GM12865 (cell line): Measurements from ENCODE around the gene RNF2.

ENCODE experiments used
- DNase-seq: peaks from one replicate; pipeline ENCODE4 v3.0.0; 2010; ENCODE audit warnings: low read depth
- H3K4me3 ChIP-seq: 2 replicates; pipeline ENCODE4 v1.5.1; 2011; ENCODE audit warnings: mild to moderate bottlenecking, low read depth, low read length, control low read depth
- TF ChIP-seq, protein P1 (sequence below): IDR thresholded peaks from 2 replicates; pipeline ENCODE4 v1.5.1; 2011; ENCODE audit warnings: low read length, control low read depth, low read depth, inconsistent platforms; ENCODE audit not compliant: insufficient read depth; ENCODE audit errors: missing control alignments

The RNF2 gene

DNA sequence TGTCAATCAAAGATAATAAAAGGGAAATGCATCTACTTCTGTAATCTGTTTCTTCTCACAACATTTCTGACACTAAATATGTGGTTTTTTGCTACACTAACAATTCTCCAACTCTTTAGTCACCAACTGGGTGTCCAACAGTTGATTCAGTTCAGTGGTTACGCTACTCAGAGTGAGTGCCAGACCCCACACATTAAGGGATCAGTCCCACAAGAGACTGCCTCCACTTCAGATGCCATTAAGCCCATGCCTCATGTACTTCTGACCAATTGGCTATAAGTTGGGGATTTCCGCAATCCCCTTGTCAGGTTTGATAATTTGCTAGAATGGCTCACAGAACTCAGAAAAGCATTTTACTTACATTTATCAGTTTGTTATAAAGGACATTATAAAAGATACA, 28.4 kb downstream of the RNF2 start:
- DNase-seq: no peak
- no peak overlapping the region for H3K4me3 ChIP-seq
- TF ChIP-seq, protein P1, sequence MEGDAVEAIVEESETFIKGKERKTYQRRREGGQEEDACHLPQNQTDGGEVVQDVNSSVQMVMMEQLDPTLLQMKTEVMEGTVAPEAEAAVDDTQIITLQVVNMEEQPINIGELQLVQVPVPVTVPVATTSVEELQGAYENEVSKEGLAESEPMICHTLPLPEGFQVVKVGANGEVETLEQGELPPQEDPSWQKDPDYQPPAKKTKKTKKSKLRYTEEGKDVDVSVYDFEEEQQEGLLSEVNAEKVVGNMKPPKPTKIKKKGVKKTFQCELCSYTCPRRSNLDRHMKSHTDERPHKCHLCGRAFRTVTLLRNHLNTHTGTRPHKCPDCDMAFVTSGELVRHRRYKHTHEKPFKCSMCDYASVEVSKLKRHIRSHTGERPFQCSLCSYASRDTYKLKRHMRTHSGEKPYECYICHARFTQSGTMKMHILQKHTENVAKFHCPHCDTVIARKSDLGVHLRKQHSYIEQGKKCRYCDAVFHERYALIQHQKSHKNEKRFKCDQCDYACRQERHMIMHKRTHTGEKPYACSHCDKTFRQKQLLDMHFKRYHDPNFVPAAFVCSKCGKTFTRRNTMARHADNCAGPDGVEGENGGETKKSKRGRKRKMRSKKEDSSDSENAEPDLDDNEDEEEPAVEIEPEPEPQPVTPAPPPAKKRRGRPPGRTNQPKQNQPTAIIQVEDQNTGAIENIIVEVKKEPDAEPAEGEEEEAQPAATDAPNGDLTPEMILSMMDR: no peak

DNA sequence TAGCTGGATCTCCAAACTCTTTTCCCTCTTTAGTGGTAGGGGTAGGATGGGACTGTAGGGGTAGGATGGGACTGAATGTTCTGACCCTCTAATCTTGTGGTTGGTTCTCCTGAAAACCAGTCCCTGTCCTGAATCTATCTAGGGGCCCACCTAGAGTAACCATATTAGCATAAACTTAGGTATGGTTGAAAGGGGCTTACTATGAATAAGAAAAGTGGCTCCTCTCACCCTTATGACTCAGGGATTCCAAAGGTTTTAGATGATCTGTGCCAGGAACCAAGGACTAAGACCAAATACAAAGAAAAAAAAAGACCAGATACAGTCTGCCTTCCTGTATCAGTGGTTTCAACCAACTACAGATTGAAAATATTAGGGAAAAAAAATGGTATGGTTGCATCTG, 28.9 kb downstream of the RNF2 start:
- no peak for DNase-seq
- TF ChIP-seq, protein P1: no peak
- H3K4me3 ChIP-seq: no peak overlapping the region

DNA sequence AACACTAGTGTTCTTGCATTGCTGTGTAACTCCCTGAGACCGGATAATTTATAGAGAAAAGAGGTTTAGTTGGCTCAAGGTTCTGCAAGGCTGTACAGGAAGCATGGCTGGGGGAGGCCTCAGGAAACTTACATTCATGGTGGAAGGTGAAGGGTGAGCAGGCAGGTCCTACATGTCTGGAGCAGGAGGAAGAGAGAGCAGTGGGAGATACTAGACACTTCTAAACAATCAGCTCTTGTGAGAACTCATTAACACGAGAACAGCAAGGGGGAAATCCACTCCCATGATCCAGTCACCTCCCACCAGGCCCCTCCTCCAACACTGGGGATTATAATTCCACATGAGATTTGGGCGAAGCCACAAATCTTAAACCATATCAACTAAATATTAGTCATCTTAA, 30.1 kb downstream of the RNF2 start:
- DNase-seq: no peak
- H3K4me3 ChIP-seq: no peak overlapping the region
- TF ChIP-seq, protein P1: no peak

DNA sequence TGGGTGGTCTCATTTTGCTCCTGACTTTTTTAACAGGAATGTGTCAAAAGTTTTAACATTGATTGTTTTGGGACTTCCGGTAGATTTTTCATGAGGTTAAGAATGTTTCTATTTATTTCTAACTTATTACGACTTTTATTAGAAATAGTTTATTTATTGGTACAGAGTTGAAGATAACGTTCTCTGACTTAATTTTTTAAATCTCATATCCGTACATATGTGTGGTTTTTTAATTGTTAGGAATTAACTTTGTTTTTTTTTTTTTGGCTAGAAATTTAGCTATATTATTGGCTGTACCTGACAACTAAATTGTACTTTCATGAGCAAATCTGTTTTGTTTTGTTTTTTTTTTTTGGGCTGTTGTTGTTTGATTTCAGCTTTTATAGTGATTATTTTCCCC, 32.0 kb downstream of the RNF2 start:
- H3K4me3 ChIP-seq: no peak overlapping the region

DNA sequence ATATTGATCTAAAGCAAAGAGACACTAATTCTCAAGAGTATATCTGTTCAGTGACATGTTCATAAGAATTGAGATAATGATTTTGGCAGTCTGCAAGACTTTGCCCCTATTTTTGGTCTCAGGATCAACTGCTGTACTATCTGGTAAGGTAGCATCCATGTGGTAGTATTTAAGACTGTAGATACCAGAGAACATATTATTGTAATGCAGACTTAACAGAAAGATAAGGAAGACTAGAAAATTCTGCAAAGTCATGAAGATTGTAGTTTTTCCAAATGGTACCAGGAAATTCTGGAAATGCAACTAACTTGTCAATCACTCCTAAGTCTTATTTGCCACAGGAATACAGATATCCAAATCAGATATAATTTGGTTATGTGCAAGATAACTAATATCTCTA, 35.1 kb downstream of the RNF2 start:
- DNase-seq: no peak
- H3K4me3 ChIP-seq: no peak overlapping the region
- TF ChIP-seq, protein P1: no peak

More for the DNA sequence above, 32.0 kb downstream of the RNF2 start:
- TF ChIP-seq, protein P1: no peak
- DNase-seq: no peak

DNA sequence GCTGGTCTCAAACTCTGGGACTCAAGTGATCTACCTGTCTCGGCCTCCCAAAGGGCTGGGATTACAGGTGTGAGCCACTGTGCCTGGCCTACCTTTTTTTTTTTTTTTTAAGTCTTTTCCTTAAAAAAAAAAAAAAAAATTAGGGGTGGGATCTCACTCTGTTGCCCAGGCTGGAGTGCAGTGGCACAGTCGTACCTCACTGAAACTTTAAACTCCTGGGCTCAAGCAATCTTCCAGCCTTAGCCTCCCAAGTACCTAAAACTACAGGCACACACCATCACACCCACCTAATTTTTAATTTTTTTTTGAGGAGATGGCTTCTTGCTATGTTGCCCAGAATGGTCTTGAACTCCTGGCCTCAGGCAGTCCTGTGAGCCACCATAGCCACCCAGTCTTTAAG, 38.5 kb downstream of the RNF2 start:
- no peak for DNase-seq
- H3K4me3 ChIP-seq: no peak overlapping the region
- TF ChIP-seq, protein P1: no peak

DNA sequence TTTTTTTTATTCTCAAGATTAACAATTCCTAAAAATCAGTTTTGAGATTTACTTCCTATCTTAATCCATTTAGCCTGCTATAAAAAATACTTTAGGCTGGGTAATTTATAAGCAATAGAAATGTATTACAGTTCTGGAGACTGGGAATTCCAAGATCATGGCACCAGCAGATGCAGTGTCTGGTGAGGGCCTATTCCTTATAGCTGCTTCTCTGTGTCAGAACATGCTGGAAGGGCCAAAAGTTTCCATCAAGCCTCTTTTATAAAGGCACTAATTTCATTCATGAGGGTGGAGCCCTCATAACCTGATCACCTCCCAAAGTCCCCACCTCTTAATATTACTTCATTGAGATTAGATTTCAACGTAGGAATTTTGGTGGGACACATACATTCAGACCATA, 41.7 kb downstream of the RNF2 start:
- no peak overlapping the region for H3K4me3 ChIP-seq
- DNase-seq: no peak
- TF ChIP-seq, protein P1: no peak
